GM20000 (cell line): ENCODE measurements around the gene LMO7.

ENCODE experiments used
- DNase-seq: peaks from one replicate; pipeline ENCODE4 v3.0.0; 2012; ENCODE audit warnings: low spot score
- TF ChIP-seq, protein P1 (sequence below): IDR thresholded peaks from 2 replicates; pipeline ENCODE4 v1.5.1; 2012; ENCODE audit warnings: mild to moderate bottlenecking, control low read depth; ENCODE audit errors: extremely low read depth, missing control alignments

LMO7 gene

GRCh38 chr13:75612354-75612753 is 23.8 kb upstream of the LMO7 start:
- TF ChIP-seq, protein P1, sequence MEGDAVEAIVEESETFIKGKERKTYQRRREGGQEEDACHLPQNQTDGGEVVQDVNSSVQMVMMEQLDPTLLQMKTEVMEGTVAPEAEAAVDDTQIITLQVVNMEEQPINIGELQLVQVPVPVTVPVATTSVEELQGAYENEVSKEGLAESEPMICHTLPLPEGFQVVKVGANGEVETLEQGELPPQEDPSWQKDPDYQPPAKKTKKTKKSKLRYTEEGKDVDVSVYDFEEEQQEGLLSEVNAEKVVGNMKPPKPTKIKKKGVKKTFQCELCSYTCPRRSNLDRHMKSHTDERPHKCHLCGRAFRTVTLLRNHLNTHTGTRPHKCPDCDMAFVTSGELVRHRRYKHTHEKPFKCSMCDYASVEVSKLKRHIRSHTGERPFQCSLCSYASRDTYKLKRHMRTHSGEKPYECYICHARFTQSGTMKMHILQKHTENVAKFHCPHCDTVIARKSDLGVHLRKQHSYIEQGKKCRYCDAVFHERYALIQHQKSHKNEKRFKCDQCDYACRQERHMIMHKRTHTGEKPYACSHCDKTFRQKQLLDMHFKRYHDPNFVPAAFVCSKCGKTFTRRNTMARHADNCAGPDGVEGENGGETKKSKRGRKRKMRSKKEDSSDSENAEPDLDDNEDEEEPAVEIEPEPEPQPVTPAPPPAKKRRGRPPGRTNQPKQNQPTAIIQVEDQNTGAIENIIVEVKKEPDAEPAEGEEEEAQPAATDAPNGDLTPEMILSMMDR: no peak
- DNase-seq: no peak

- no peak for DNase-seq
- TF ChIP-seq, protein P1: no peak
Observed at GRCh38 chr13:75617230-75617629, 18.9 kb upstream of the LMO7 start.

DNA sequence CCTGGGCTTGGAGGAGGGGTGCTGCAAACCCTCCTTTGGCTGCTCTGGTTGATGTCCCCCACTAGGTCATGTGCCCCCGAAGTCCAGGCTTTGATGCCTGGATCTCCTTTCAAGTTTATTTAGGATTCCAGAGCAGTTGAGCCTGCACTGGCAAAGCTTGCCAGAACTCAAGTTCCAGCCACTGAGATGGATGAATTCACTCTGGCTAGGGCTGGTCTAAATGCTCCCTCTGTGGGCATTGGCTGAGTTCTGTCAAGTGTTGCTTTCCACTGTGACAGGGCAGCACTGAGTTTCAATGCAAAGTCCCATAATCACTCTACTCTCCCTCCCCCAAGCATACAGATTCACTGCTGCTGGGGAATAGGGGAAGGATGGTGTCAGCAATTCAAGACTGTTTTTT is 17.8 kb upstream of the LMO7 start:
- TF ChIP-seq, protein P1: no peak
- DNase-seq: no peak

DNA sequence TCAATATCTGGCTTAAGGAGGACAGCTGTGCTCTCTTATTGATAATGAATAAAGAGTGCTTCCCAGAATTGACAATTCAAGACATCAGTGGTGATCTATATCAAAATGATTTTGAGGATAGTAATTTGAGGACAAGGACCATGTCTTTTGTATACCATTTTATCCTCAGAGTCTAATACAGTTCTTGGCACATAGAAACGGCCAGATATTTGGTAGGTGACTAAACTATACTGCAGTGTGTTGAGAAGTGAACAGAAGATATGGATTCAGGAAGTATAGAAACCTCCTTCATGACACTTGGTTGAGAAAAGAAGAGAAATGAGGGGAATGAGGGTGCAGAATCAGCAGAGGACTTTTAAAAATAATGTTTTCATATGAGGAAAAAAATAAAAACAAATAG is 16.1 kb upstream of the LMO7 start:
- TF ChIP-seq, protein P1: no peak
- no peak for DNase-seq

DNA sequence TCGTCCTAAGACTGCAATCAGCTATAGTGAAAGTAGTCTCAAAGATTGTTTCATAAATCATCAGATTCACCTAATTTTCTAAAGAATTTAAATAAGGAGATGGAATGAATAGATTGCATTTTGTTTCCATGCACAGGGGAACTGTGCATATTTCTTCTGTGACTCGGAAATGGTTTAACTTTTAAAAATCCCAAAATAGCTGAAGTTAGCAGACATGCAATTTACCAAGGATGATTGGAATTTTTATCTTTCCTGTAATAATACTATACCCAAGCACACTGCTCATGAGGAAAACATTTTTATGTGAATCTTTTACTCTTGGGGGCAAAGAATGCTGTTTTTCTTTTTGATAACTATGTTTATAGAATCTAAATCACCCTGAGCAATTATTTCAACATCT is 15.0 kb upstream of the LMO7 start:
- TF ChIP-seq, protein P1: no peak
- DNase-seq: no peak

DNA sequence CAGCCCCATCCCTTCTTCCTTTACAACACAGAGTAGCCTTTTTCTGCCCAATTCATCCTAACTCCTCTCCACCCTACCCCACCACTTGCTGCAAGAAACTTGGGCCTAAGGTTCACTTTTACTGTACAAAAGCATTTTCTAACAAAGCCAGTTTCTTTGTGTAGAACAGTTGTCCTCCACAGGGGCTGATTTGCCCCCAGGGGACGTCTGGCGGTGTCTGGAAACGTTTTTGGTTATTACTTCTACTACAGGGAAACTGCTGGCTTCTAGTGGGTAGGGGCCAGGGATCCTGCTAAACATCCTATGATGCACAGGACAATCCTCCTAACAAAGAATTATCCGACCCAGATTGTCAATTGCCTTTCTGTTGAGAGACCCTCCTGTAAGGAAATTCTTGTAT is 7.3 kb upstream of the LMO7 start:
- TF ChIP-seq, protein P1: no peak
- DNase-seq: no peak

DNA sequence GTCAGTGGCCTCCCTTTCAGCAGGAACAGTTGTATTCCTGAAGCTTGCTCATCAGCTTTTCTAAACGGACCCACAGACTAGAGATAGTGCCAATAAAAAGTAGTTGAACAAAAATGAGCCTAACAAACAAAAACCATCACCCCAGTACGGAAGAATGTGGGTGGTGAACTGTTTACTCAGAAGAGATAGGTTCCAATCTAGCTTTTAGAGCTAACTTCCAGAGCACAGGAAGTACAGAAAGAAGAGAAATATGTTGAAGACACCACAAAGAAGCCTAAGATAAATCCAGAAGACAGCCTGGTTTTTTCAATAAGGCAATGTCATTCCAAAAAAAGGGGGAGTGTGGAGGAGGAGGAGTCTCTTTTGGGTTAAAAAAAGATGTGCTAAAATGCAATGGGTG is 2.8 kb upstream of the LMO7 start:
- TF ChIP-seq, protein P1: no peak
- DNase-seq: no peak
